Stimulated activated naive CD8-positive, alpha-beta T cell treated with anti-CD3 and anti-CD28 coated beads, Interleukin-15, amount 100 ng/mL, for 72 hours (primary cell): ENCODE results near the gene RPS6KL1.
A peak's percentile ranks its signal among the peaks of the same experiment; 100 is the strongest.

Source experiments
- ATAC-seq: fragments of 150-1000 bp; cut with Tn5 transposase; 2 replicates; pipeline ENCODE4 v1.10.0; 2021; ENCODE audit warnings: mild to moderate bottlenecking, moderate library complexity
- DNase-seq, 2 donors: peaks; one replicate each; pipeline ENCODE4 v3.0.0; 2021 to 2022
- H3K27ac Mint-ChIP-seq, 2 donors: one replicate each; pipeline ENCODE4 v1.8.0; 2022; ENCODE audit warnings: mild to moderate bottlenecking in 2 of 2, mixed read lengths in 2 of 2, moderate library complexity in 2 of 2
- H3K27me3 Mint-ChIP-seq: one replicate; pipeline ENCODE4 v1.8.0; 2022; ENCODE audit warnings: mixed read lengths
- H3K4me1 Mint-ChIP-seq: one replicate; pipeline ENCODE4 v1.8.0; 2022; ENCODE audit warnings: mild to moderate bottlenecking, mixed read lengths
- H3K4me3 Mint-ChIP-seq, 2 donors: one replicate each; pipeline ENCODE4 v1.8.0; 2022; ENCODE audit warnings: mild to moderate bottlenecking in 2 of 2, mixed read lengths in 2 of 2, moderate library complexity in 1 of 2
- H3K9me3 Mint-ChIP-seq, 2 donors: one replicate each; pipeline ENCODE4 v1.8.0; 2022; ENCODE audit warnings: mixed read lengths in 2 of 2

Gene RPS6KL1

GRCh38 chr14:74913986-74914573 lies 9.0 kb downstream of the RPS6KL1 start:
- Mint-ChIP-seq H3K27ac (no peak overlapping the region), H3K4me1 (no peaks in the 10 kb centered on the region), H3K4me3 (no peak overlapping the region), H3K27me3 (no peaks in the 10 kb centered on the region), H3K9me3 (no peaks in the 10 kb centered on the region)
- DNase-seq: no peak
- ATAC-seq: no peak

DNA sequence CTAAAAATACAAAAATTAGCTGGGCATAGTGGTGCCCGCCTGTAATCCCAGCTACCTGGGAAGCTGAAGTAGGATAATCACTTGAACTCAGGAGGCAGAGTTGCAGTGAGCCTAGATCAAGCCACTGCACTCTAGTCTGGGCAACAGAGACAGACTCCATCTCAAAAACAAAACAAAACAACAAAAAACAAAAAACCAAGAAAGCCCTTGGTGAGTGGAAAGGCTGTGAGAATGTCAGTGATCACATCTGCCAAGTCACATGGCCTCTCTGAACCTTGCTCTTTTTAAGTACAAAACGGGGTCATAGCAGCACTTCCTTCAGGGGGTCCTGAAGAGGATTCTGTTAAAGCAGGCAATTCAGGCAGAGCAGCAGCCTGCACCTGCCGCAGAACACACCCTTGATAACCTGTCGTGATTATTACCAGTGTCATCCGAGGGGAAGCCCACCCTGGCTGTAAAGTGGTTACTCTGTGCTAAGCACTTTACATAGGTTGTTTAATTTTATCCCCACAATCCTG lies 9.6 kb downstream of the RPS6KL1 start:
- DNase-seq (no peak), ATAC-seq (no peak)
- H3K9me3 Mint-ChIP-seq: no peaks in the 10 kb centered on the region
- H3K4me3 Mint-ChIP-seq: no peak overlapping the region
- H3K27ac Mint-ChIP-seq: peak overlapping the region in 1 of 2 donors; percentile 19
- H3K27me3 Mint-ChIP-seq: no peaks in the 10 kb centered on the region
- H3K4me1 Mint-ChIP-seq: no peaks in the 10 kb centered on the region

DNA sequence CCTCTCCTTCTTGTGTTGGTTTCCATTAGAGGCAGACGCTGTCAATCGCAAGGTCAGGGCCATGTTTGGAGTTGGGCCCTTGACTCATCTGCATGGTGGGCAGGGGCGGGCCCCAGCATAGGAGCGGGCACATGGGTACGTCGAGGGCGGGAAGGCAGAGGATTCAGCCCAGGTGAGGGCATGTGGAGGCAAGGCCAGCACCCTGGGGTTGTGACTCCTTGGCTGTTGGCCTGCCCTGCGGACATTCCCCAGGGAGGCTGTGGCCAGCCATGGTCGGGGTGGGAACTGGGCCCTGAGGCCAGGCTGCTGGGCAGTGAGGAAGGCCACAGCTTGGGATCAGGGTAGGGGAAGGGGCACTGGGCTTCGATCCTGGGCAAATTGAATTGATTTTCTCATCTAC lies 10.3 kb downstream of the RPS6KL1 start:
- Mint-ChIP-seq H3K4me1 (no peaks in the 10 kb centered on the region), H3K27ac (no peak overlapping the region), H3K27me3 (no peaks in the 10 kb centered on the region), H3K9me3 (no peaks in the 10 kb centered on the region), H3K4me3 (no peak overlapping the region)
- ATAC-seq (no peak), DNase-seq (no peak)

- no peaks in the 10 kb centered on the region for H3K27me3 Mint-ChIP-seq
- H3K27ac Mint-ChIP-seq: no peak overlapping the region
- no peak for DNase-seq
- no peaks in the 10 kb centered on the region for H3K4me1 Mint-ChIP-seq
- H3K9me3 Mint-ChIP-seq: no peaks in the 10 kb centered on the region
- no peak for ATAC-seq
- H3K4me3 Mint-ChIP-seq: no peak overlapping the region
These were observed 10.9 kb downstream of the RPS6KL1 start for GRCh38 chr14:74912111-74912510.

- DNase-seq: no peak
- no peak overlapping the region for H3K27ac Mint-ChIP-seq
These were observed 11.4 kb downstream of the RPS6KL1 start for GRCh38 chr14:74911704-74912103.

DNA sequence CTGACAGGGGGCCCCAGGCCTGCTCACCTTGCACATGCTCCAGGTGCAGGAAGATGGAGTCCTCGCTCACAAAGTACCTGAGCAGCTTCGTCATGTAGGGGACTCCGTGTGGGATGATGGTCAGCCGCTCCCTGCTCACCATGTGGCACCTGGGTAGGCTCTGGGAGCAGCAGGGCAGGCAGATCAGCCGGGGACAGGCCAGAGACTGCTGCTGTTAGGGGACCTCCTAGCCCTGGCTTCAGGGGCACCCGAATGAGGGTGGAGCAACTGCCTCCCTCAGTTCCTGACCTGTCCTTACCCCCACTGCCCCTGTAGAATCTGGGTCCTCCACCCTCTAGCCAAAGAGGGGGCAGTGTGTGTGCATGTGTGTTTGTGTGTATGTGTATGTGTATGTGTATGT lies 11.8 kb downstream of the RPS6KL1 start:
- Mint-ChIP-seq H3K27me3 (no peaks in the 10 kb centered on the region), H3K27ac (peak overlapping the region in 1 of 2 donors; percentile 40), H3K9me3 (no peaks in the 10 kb centered on the region), H3K4me3 (no peak overlapping the region), H3K4me1 (no peaks in the 10 kb centered on the region)
- no peak for ATAC-seq
- DNase-seq: no peak

More at GRCh38 chr14:74911704-74912103, 11.4 kb downstream of the RPS6KL1 start:
- no peak overlapping the region for H3K4me3 Mint-ChIP-seq
- H3K9me3 Mint-ChIP-seq: no peaks in the 10 kb centered on the region
- no peaks in the 10 kb centered on the region for H3K4me1 Mint-ChIP-seq
- ATAC-seq: no peak
- H3K27me3 Mint-ChIP-seq: no peaks in the 10 kb centered on the region

DNA sequence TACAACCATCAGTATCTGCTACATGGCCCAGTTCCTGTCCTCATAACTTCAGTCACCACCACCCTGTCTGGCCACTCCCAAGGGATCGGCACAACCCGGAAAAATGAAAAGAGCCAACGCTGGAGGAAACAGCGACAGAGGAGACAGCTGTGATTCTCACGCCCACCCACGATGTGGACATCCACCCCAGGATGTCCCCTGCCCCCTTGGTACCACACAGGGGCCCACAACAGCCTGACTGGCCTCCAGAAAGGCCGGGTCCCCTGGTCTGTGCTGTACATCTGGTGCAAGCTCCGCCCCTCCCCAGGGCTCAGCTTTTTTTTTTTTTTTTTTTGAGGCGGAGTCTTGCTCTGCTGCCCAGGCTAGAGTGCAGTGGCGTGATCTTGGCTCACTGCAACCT lies 12.5 kb downstream of the RPS6KL1 start:
- Mint-ChIP-seq H3K4me1 (peaks cover 2% of the 10 kb centered on the region), H3K9me3 (no peaks in the 10 kb centered on the region), H3K27ac (peak overlapping the region in 1 of 2 donors; percentile 67), H3K4me3 (no peak overlapping the region), H3K27me3 (no peaks in the 10 kb centered on the region)
- ATAC-seq: no peak
- DNase-seq: no peak

GRCh38 chr14:74909911-74910310 lies 13.1 kb downstream of the RPS6KL1 start:
- no peaks in the 10 kb centered on the region for H3K27me3 Mint-ChIP-seq
- peak overlapping the region in 1 of 2 donors; percentile 67 for H3K27ac Mint-ChIP-seq
- H3K9me3 Mint-ChIP-seq: no peaks in the 10 kb centered on the region
- peaks cover 6% of the 10 kb centered on the region for H3K4me1 Mint-ChIP-seq
- DNase-seq: no peak
- no peak overlapping the region for H3K4me3 Mint-ChIP-seq
- ATAC-seq: no peak

DNA sequence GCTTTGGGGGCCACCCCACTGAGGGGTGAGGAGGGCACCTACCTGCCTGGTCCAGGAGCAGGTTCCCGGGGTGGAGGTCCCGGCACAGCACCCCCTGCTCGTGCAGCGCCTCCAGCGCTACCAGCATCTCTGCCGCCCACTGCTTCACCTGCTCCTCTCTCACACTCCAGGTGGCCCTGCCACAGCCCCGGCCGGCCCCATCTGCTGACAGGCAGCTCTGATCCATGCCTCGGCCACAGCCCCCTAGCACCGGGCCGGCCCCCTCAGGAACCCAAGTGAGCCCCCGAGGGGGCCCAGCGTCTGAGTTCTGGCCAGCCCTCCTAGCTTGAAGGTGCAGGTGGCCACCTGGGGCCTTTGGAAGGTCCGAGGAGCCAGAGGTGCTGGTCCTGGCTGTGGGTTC lies 13.6 kb downstream of the RPS6KL1 start:
- ATAC-seq (peak; percentile 19), DNase-seq (no peak)
- no peak overlapping the region for H3K4me3 Mint-ChIP-seq
- no peaks in the 10 kb centered on the region for H3K9me3 Mint-ChIP-seq
- H3K27me3 Mint-ChIP-seq: no peaks in the 10 kb centered on the region
- peaks cover 6% of the 10 kb centered on the region for H3K4me1 Mint-ChIP-seq
- H3K27ac Mint-ChIP-seq: no peak overlapping the region

DNA sequence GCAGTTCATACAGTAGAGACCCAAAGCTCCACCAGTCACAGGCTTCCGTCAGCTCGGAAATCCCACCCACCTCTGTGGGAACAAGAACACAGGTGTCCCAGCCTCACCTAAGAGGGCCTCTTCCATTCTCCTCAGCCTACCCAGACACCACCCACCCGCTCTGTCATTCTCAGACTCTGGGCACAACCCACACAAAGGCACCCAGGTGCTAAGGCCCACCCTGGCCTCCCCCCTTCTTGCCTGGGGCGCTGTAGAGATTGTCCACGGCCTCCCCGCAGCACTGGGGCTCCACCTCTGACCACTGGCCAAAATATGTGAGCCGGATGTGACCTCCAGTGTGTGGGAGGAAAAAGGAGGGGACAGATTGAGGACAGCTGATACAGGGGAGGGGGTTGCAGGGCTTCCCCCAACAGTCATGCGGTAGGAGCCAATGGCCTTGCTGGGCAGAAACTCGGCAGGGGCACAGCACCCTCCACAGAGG lies 14.2 kb downstream of the RPS6KL1 start:
- Mint-ChIP-seq H3K4me3 (no peak overlapping the region), H3K9me3 (no peaks in the 10 kb centered on the region), H3K27me3 (no peaks in the 10 kb centered on the region), H3K4me1 (peaks cover 6% of the 10 kb centered on the region), H3K27ac (peak overlapping the region in 1 of 2 donors; percentile 2)
- ATAC-seq (no peak), DNase-seq (no peak)

DNA sequence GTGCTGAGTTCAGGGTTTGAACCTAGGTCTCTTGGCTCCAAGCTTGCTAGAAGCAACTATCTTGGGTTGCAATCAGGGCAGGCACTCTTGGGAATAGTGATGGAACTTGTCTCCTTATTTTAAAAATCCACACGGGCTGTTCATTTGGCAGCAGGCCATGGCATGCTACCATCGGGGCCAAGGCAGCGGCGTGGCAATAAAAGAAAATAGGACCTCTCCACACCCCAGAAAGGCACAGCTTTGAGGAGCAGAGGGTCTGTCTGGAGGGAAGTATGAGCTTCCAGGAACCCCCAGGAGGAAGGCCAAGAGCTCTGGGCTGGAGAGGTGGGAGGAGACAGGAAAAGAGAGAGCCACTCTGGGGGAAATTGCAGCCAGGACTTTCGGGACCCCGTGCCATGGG lies 15.3 kb downstream of the RPS6KL1 start:
- no peak for DNase-seq
- Mint-ChIP-seq H3K4me1 (peaks cover 10% of the 10 kb centered on the region), H3K4me3 (no peak overlapping the region), H3K9me3 (no peaks in the 10 kb centered on the region), H3K27me3 (no peaks in the 10 kb centered on the region), H3K27ac (peak overlapping the region in 1 of 2 donors; percentile 69)
- no peak for ATAC-seq

DNA sequence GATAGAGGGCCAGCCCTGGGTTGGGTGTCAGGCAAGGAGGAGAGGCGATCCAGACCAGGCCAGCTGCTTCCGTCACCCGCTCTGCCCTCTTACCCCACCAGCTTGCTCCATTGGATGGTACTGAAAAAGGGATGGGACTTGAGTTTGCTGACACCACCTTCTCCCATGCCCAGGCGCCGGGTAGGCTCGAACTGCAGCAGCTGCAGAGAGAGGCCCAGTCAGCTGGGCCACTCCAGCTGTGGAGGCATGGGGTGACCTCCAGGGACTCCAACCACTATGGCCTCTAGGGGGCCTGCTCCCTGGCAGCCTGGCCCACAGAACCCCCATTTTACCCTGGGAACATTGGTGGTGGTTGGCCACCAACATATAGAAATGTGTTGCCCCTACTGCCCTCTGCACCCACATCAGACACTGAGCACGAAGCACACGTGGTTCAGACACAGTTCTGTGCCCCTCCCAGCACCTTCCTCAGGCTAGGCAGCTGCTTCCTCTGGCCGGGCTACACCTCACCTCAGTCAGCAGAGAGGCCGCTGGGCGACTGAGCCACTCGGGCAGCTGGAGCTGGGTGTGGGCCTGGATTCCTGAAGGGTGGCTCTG lies 16.0 kb downstream of the RPS6KL1 start:
- peaks cover 15% of the 10 kb centered on the region for H3K4me1 Mint-ChIP-seq
- H3K27me3 Mint-ChIP-seq: no peaks in the 10 kb centered on the region
- H3K9me3 Mint-ChIP-seq: no peaks in the 10 kb centered on the region
- no peak overlapping the region for H3K4me3 Mint-ChIP-seq
- H3K27ac Mint-ChIP-seq: no peak overlapping the region
- DNase-seq (no peak), ATAC-seq (no peak)

GRCh38 chr14:74905595-74906142 lies 17.4 kb downstream of the RPS6KL1 start:
- peak; percentile 67 to 71 for DNase-seq
- H3K4me3 Mint-ChIP-seq: no peak overlapping the region
- peak overlapping the region; percentile 58 to 85 for H3K27ac Mint-ChIP-seq
- ATAC-seq: peak; percentile 67
- H3K4me1 Mint-ChIP-seq: peaks cover 15% of the 10 kb centered on the region
- H3K9me3 Mint-ChIP-seq: no peaks in the 10 kb centered on the region
- no peaks in the 10 kb centered on the region for H3K27me3 Mint-ChIP-seq

- Mint-ChIP-seq H3K4me1 (peaks cover 15% of the 10 kb centered on the region), H3K27ac (peak overlapping the region in 1 of 2 donors; percentile 1), H3K27me3 (no peaks in the 10 kb centered on the region), H3K9me3 (no peaks in the 10 kb centered on the region), H3K4me3 (no peak overlapping the region)
- DNase-seq: no peak
- ATAC-seq: no peak
These were observed 18.2 kb downstream of the RPS6KL1 start for GRCh38 chr14:74904635-74905503.

- Mint-ChIP-seq H3K27me3 (no peaks in the 10 kb centered on the region), H3K27ac (peak overlapping the region; percentile 14 to 32), H3K4me1 (peaks cover 15% of the 10 kb centered on the region), H3K9me3 (no peaks in the 10 kb centered on the region), H3K4me3 (no peak overlapping the region)
- no peak for DNase-seq
- ATAC-seq: no peak
These were observed 19.9 kb downstream of the RPS6KL1 start for GRCh38 chr14:74902941-74903705.
